Activated T-helper 2 cell treated with anti-CD3 and anti-CD28 coated beads, Interferon-gamma antibody, Interleukin-2, Interleukin-4, amounts not matched to agents 10 μg/mL and 5 μg/mL and 100 μg/mL, durations not matched to agents 14 hours and 24 hours and 36 hours (primary cell): ENCODE results near the gene PTPRN2. TPM values are rescaled to one million over a fixed set of nuclear protein-coding genes. Genes with fewer than 3 reads are reported as not detected.
"Not testable (repeated sequence)": the region's sequence is repeated elsewhere in the genome, so short reads cannot be mapped to it uniquely, and the experiment has no call there.

Source experiments
- DNase-seq: peaks from one replicate; pipeline ENCODE4 v3.0.0; 2021; ENCODE audit warnings: low spot score
- H3K27ac Mint-ChIP-seq: one replicate; pipeline ENCODE4 v1.8.0; 2021; ENCODE audit warnings: mixed read lengths
- H3K27me3 Mint-ChIP-seq: one replicate; pipeline ENCODE4 v1.8.0; 2021; ENCODE audit warnings: low read depth, mixed read lengths
- H3K36me3 Mint-ChIP-seq: one replicate; pipeline ENCODE4 v1.8.0; 2021; ENCODE audit warnings: low read depth, mixed read lengths
- H3K4me1 Mint-ChIP-seq: one replicate; pipeline ENCODE4 v1.8.0; 2021; ENCODE audit warnings: low read depth, mixed read lengths
- H3K4me3 Mint-ChIP-seq: one replicate; pipeline ENCODE4 v1.8.0; 2021; ENCODE audit warnings: low read depth, mild to moderate bottlenecking, moderate library complexity, mixed read lengths
- H3K9me3 Mint-ChIP-seq: one replicate; pipeline ENCODE4 v1.8.0; 2021; ENCODE audit warnings: mixed read lengths
- intact Hi-C: fragments of 100-400 bp; cut with micrococcal nuclease; formaldehyde crosslinking; loops from one replicate; pipeline ENCODE4 v1.15.1; 2023
- total RNA-seq: library from RNA; stranded (reverse); gene quantifications from 2 replicates; pipeline ENCODE4 v1.2.3, GENCODE V29; 2022

Gene PTPRN2
- total RNA-seq, 1 donor from 2014 or later = 1.3 TPM

DNA sequence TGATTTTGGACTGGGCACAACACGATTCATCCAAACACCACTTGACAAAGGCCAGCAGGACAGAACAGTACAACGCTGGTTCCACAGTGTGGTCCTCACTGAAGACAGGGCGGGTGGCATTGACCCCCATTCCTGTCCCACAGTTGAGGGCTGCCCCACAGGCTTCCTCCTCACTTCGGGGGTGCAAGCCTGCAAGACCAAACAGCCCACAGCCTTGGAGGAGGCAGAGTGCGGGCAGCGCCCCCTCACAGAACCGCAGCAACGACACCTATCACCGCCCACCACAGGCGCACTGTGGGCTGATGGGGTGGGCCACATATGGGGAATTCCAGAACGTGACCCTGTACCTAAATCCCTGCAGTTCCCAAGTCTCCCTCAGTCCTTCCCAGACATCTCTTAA is 70.6 kb downstream of the PTPRN2 start:
- H3K27ac Mint-ChIP-seq = no peak overlapping the region
- peaks cover 11% of the 10 kb centered on the region for H3K9me3 Mint-ChIP-seq
- no peaks in the 10 kb centered on the region for H3K27me3 Mint-ChIP-seq
- H3K36me3 Mint-ChIP-seq = no peaks in the 10 kb centered on the region
- no peaks in the 10 kb centered on the region for H3K4me1 Mint-ChIP-seq
- no peak for DNase-seq
- intact Hi-C loops = no loop called here
- no peak overlapping the region for H3K4me3 Mint-ChIP-seq

DNA sequence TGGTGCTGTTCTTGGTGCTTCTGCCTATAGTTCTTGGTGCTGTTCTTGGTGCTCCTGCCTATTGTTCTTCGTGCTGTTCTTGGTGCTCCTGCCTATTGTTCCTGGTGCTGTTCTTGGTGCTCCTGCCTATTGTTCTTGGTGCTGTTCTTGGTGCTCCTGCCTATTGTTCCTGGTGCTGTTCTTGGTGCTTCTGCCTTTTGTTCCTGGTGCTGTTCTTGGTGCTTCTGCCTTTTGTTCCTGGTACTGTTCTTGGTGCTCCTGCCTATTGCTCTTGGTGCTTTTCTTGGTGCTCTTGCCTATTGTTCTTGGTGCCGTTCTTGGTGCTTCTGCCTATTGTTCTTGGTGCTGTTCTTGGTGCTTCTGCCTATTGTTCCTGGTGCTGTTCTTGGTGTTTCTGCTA is 71.1 kb downstream of the PTPRN2 start:
- Mint-ChIP-seq H3K4me1 (no peaks in the 10 kb centered on the region), H3K27me3 (no peaks in the 10 kb centered on the region), H3K27ac (no peak overlapping the region), H3K9me3 (peaks cover 16% of the 10 kb centered on the region), H3K4me3 (no peak overlapping the region), H3K36me3 (no peaks in the 10 kb centered on the region)
- no peak for DNase-seq
- intact Hi-C loops = no loop called here

DNA sequence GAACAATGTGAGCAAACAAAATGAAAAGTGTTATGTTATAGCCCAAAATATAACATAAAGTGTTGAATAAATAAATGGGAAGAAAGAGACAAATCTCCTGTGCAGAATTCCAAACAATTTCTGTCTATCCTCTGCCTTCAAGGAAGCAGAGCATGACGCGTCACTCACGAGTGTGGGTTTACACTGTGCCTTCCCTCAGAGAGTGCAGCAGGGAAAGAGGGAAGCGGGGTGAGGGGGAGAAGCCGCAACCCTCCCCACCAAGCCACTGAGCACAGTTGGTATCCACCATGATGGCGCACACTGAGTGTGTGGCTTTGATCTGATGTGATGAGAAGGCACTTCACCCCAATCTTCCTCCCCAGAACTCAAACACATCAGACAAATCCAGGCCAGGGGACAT is 74.8 kb downstream of the PTPRN2 start:
- intact Hi-C loops = no loop called here

GRCh38 chr7:158512042-158512441 is 75.6 kb downstream of the PTPRN2 start:
- Mint-ChIP-seq H3K4me3 (no peak overlapping the region), H3K4me1 (no peaks in the 10 kb centered on the region), H3K27me3 (no peaks in the 10 kb centered on the region), H3K9me3 (peaks cover 29% of the 10 kb centered on the region), H3K27ac (no peak overlapping the region), H3K36me3 (no peaks in the 10 kb centered on the region)
- intact Hi-C loops = no loop called here
- no peak for DNase-seq

More for the DNA sequence above, 74.8 kb downstream of the PTPRN2 start:
- H3K9me3 Mint-ChIP-seq = peaks cover 27% of the 10 kb centered on the region
- no peak overlapping the region for H3K4me3 Mint-ChIP-seq
- no peak overlapping the region for H3K27ac Mint-ChIP-seq
- no peaks in the 10 kb centered on the region for H3K4me1 Mint-ChIP-seq
- H3K36me3 Mint-ChIP-seq = no peaks in the 10 kb centered on the region
- DNase-seq = no peak
- H3K27me3 Mint-ChIP-seq = no peaks in the 10 kb centered on the region

- H3K36me3 Mint-ChIP-seq = no peaks in the 10 kb centered on the region
- H3K4me3 Mint-ChIP-seq = no peak overlapping the region
- no peaks in the 10 kb centered on the region for H3K4me1 Mint-ChIP-seq
- intact Hi-C loops = no loop called here
- DNase-seq = no peak
- H3K27ac Mint-ChIP-seq = no peak overlapping the region
- no peaks in the 10 kb centered on the region for H3K27me3 Mint-ChIP-seq
- peaks cover 29% of the 10 kb centered on the region for H3K9me3 Mint-ChIP-seq
Observed at GRCh38 chr7:158508802-158509385, 78.7 kb downstream of the PTPRN2 start.

- DNase-seq, H3K4me1 Mint-ChIP-seq, intact Hi-C loops, H3K27me3 Mint-ChIP-seq, H3K27ac Mint-ChIP-seq, H3K4me3 Mint-ChIP-seq, H3K36me3 Mint-ChIP-seq: not testable (repeated sequence)
- peaks cover 29% of the 10 kb centered on the region for H3K9me3 Mint-ChIP-seq
Observed at GRCh38 chr7:158508321-158508720, 79.3 kb downstream of the PTPRN2 start.

DNA sequence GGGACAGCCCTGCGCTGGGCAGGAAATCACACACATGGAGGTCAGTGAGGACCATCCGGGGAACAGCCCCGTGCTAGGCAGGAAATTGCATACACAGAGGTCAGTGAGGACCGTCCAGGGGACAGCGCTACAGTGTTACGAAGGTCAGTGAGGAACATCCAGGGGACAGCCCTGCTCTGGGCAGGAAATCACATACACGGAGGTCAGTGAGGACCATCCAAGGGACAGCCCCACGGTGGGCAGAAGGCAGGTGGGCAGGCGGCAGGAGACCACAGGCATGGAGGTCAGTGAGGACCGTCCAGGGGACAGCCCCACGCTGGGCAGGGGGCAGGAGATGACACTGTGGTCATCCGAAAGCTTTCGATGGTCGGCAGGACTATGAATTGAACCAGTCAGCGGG is 79.7 kb downstream of the PTPRN2 start:
- intact Hi-C loops = no loop called here
- DNase-seq = no peak
- no peaks in the 10 kb centered on the region for H3K27me3 Mint-ChIP-seq
- peaks cover 29% of the 10 kb centered on the region for H3K9me3 Mint-ChIP-seq
- no peak overlapping the region for H3K27ac Mint-ChIP-seq
- H3K4me1 Mint-ChIP-seq = no peaks in the 10 kb centered on the region
- no peaks in the 10 kb centered on the region for H3K36me3 Mint-ChIP-seq
- no peak overlapping the region for H3K4me3 Mint-ChIP-seq

- H3K27me3 Mint-ChIP-seq, H3K27ac Mint-ChIP-seq, DNase-seq, H3K36me3 Mint-ChIP-seq, H3K4me3 Mint-ChIP-seq, H3K4me1 Mint-ChIP-seq, intact Hi-C loops: not testable (repeated sequence)
- H3K9me3 Mint-ChIP-seq = peaks cover 24% of the 10 kb centered on the region
Observed at GRCh38 chr7:158507175-158507574, 80.4 kb downstream of the PTPRN2 start.

GRCh38 chr7:158506626-158507025 is 81.0 kb downstream of the PTPRN2 start:
- DNase-seq = no peak

DNA sequence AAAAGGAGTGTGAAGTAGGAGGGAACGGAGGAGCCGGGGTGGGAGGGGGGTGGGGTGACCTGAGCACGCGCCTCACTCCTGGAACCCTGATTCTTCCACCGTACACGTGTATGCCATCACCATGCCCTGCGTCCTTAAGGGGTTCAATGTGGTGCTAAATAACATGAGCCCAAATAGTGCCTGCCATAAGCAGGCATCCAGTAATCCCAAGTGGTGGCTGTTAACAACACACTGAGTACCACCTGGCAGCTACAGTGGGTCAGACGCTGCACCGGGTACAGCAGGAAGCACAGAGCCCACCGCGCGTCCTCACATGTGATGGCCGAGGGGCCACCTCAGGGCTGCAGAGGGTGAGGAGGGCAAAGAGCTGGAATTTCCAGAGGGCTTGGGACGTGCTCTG is 81.9 kb downstream of the PTPRN2 start:
- Mint-ChIP-seq H3K4me1 (no peaks in the 10 kb centered on the region), H3K27me3 (no peaks in the 10 kb centered on the region), H3K36me3 (no peaks in the 10 kb centered on the region), H3K9me3 (peaks cover 13% of the 10 kb centered on the region), H3K27ac (no peak overlapping the region), H3K4me3 (no peak overlapping the region)
- DNase-seq = no peak
- intact Hi-C loops = no loop called here

More at GRCh38 chr7:158506626-158507025, 81.0 kb downstream of the PTPRN2 start:
- Mint-ChIP-seq H3K36me3 (no peaks in the 10 kb centered on the region), H3K4me1 (no peaks in the 10 kb centered on the region), H3K9me3 (peaks cover 18% of the 10 kb centered on the region), H3K4me3 (no peak overlapping the region), H3K27me3 (no peaks in the 10 kb centered on the region), H3K27ac (no peak overlapping the region)
- intact Hi-C loops = no loop called here

- Mint-ChIP-seq H3K9me3 (no peaks in the 10 kb centered on the region), H3K4me1 (no peaks in the 10 kb centered on the region), H3K4me3 (no peak overlapping the region), H3K27me3 (no peaks in the 10 kb centered on the region), H3K36me3 (no peaks in the 10 kb centered on the region), H3K27ac (no peak overlapping the region)
- no peak for DNase-seq
- intact Hi-C loops = no loop called here
Observed at GRCh38 chr7:158502068-158502750, 85.4 kb downstream of the PTPRN2 start.

DNA sequence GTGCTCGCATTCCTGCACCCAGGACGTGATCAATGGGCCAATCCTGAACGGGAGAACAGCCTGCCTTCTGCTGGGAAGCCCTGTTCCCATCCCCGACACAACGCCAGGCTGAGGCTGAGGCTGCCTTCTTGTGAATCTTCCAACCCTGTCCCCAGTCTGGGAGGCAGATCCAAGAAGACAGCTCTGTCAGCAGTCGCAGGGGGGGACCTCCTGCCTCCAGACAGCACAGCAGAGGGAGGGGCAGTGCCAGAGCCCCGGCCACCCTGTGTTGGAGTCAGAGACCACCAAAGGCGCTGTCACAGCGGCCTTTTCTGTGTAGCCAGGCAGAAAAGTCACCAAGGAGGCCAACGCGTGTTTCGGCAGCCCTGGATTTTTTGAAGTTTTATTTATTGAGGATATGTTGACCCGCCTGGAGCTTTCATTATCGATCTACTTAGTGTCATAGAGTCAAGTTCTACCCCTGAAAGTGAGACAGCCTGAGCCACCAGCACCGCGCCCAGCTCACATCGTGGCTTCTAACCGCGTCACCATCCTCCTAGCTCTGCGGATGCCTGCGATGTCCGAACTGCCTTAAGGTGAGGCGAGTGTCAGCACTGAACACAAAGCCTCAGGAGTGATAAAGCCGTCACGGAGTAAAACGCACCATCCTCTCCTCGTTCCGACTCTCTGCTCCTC is 86.1 kb downstream of the PTPRN2 start:
- intact Hi-C loops = no loop called here
- Mint-ChIP-seq H3K27ac (no peak overlapping the region), H3K4me3 (no peak overlapping the region), H3K27me3 (no peaks in the 10 kb centered on the region), H3K9me3 (no peaks in the 10 kb centered on the region), H3K36me3 (no peaks in the 10 kb centered on the region), H3K4me1 (no peaks in the 10 kb centered on the region)
- no peak for DNase-seq

DNA sequence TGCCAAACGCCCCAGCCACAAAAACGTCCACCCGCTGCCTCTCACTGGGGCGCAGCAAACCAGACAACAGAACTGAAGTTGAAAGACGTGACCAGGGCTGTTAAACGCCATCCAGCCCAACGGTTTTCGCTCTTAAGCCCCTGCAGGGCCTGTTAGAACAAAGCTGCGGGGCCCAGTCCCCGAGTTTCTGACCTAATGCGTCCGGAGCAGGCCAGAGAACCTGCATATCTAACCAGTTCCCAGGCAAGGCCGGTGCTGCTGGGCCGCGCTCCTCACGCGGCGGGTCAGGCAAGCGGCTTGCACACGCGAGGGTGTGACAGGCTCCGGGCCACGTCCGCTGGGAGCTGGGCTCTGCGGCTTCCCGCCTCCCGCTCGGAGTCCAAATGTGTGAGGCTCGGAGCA is 87.0 kb downstream of the PTPRN2 start:
- DNase-seq = no peak
- H3K27ac Mint-ChIP-seq = no peak overlapping the region
- no peaks in the 10 kb centered on the region for H3K4me1 Mint-ChIP-seq
- H3K4me3 Mint-ChIP-seq = no peak overlapping the region
- intact Hi-C loops = no loop called here
- no peaks in the 10 kb centered on the region for H3K36me3 Mint-ChIP-seq
- H3K9me3 Mint-ChIP-seq = no peaks in the 10 kb centered on the region
- H3K27me3 Mint-ChIP-seq = no peaks in the 10 kb centered on the region
